ENCODE data around the gene GSX1. TPM values are rescaled to one million over a fixed set of nuclear protein-coding genes. Genes with fewer than 3 reads are reported as not detected.

The GSX1 gene
- total RNA-seq, 3 donors from 2014 or later (not counting 1 experiment from before 2014, with no cell fraction given) = not detected

DNA sequence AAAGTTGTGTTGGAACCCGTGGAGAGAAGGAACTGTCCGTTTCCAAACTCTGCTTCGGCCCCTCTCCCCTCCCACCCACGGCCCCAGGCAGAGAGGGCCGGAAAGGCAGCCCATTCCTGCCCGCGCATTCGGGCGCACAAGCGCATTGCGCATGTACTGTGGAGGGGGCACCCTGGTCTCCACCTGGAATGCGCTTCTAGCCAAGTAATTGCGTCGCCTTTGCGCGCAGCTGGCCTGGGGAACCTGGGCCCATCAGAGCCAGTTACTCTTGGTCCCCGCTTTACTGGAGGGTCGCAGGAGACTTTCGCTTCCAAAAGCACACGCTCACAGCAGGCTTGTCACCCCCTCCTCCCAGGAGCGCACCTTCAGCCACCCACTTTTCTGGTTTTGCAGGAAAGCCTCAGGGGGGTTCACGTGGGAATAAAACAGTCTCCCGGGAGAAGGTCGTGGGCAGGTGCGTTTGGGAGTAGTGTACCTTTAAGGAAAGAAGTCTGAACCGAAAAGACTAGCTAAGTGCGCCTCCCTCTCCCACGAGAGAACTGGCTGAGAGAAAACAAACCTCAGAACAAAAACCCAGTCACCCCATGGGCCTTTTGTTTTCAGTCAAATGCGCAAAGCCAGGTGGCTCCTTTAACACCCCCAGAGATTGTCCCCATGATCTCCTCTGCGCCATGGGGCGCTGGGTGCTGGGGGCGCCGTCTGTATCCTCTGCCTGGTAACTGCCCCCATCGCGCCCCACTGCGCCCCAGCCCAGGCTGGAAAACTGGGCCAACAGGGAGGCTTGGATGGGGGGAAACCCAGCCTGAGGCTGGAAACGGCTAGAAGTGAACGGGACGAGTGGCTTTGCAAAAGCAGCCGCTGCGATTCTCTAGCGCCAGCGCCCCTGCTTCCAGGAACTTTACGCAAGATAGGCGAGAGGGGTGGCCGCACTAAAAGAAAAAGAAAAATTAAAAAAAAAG, 28.5 kb downstream of the GSX1 start:
- Mint-ChIP-seq H3K36me3 (no peaks in the 10 kb centered on the region), H3K27me3 (ENCODE audit: low read depth in 2 of 2) (peaks cover 52 to 56% of the 10 kb centered on the region in 2 donors), H3K4me3 (no peak overlapping the region), H3K9me3 (no peaks in the 10 kb centered on the region), H3K4me1 (no peaks in the 10 kb centered on the region), H3K27ac (no peak overlapping the region)
- no peak for ATAC-seq
- DNase-seq = no peak
- Histone ChIP-seq H3K4me1 (ENCODE audit: control insufficient read depth, insufficient read depth, low read length) (no peaks in the 10 kb centered on the region), H3K36me3 (ENCODE audit: control insufficient read depth, insufficient read depth, low read length) (no peaks in the 10 kb centered on the region), H3K27me3 (ENCODE audit: control insufficient read depth, insufficient read depth, low read length) (peaks cover 12% of the 10 kb centered on the region), H3K27ac (ENCODE audit: low read length) (no peak overlapping the region), H3K9me3 (ENCODE audit: control insufficient read depth, insufficient read depth, low read length) (no peaks in the 10 kb centered on the region), H3K4me3 (ENCODE audit: low read length) (no peak overlapping the region)
- intact Hi-C loops (cut with micrococcal nuclease) = no loop called here
- TF ChIP-seq, protein P1, sequence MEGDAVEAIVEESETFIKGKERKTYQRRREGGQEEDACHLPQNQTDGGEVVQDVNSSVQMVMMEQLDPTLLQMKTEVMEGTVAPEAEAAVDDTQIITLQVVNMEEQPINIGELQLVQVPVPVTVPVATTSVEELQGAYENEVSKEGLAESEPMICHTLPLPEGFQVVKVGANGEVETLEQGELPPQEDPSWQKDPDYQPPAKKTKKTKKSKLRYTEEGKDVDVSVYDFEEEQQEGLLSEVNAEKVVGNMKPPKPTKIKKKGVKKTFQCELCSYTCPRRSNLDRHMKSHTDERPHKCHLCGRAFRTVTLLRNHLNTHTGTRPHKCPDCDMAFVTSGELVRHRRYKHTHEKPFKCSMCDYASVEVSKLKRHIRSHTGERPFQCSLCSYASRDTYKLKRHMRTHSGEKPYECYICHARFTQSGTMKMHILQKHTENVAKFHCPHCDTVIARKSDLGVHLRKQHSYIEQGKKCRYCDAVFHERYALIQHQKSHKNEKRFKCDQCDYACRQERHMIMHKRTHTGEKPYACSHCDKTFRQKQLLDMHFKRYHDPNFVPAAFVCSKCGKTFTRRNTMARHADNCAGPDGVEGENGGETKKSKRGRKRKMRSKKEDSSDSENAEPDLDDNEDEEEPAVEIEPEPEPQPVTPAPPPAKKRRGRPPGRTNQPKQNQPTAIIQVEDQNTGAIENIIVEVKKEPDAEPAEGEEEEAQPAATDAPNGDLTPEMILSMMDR (IDR thresholded peaks at IDR 0.05) = no peak
- 6% methylated on average over 46 of the region's 46 CpGs for WGBS (ENCODE audit: insufficient coverage)

DNA sequence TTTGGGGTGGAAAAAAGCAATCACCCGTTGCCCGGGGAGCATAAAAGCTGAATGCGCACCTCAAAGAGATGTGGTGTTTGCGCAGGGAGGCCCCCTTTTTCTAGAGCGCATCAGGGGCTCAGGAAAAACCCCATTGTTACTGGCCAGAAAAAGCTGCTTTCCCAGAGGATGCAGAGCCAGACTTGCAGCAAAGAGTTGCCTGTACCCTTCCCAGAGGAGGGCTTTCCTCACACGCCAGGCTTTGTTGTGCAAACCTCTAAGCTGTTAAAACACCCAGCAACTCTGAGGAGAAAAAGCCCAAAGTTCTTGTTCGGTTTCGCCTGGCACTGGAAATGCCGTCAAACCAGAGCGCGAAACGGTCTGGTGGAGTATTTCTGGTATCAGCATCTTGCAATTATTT, 29.3 kb downstream of the GSX1 start:
- Mint-ChIP-seq H3K4me1 (no peaks in the 10 kb centered on the region), H3K9me3 (no peaks in the 10 kb centered on the region), H3K36me3 (no peaks in the 10 kb centered on the region), H3K27me3 (ENCODE audit: low read depth in 2 of 2) (peaks cover 49 to 57% of the 10 kb centered on the region in 2 donors), H3K27ac (no peak overlapping the region), H3K4me3 (no peak overlapping the region)
- ATAC-seq = no peak
- DNase-seq = no peak
- Histone ChIP-seq H3K27ac (ENCODE audit: low read length) (no peak overlapping the region), H3K36me3 (ENCODE audit: control insufficient read depth, insufficient read depth, low read length) (no peaks in the 10 kb centered on the region), H3K4me3 (ENCODE audit: low read length) (no peak overlapping the region), H3K27me3 (ENCODE audit: control insufficient read depth, insufficient read depth, low read length) (peaks cover 19% of the 10 kb centered on the region), H3K4me1 (ENCODE audit: control insufficient read depth, insufficient read depth, low read length) (peaks cover 4% of the 10 kb centered on the region), H3K9me3 (ENCODE audit: control insufficient read depth, insufficient read depth, low read length) (no peaks in the 10 kb centered on the region)
- intact Hi-C loops (cut with micrococcal nuclease) = no loop called here
- whole genome bisulfite sequencing (ENCODE audit: insufficient coverage) = 4% methylated on average over 12 of the region's 12 CpGs
- TF ChIP-seq, protein P1 (IDR thresholded peaks at IDR 0.05) = no peak

DNA sequence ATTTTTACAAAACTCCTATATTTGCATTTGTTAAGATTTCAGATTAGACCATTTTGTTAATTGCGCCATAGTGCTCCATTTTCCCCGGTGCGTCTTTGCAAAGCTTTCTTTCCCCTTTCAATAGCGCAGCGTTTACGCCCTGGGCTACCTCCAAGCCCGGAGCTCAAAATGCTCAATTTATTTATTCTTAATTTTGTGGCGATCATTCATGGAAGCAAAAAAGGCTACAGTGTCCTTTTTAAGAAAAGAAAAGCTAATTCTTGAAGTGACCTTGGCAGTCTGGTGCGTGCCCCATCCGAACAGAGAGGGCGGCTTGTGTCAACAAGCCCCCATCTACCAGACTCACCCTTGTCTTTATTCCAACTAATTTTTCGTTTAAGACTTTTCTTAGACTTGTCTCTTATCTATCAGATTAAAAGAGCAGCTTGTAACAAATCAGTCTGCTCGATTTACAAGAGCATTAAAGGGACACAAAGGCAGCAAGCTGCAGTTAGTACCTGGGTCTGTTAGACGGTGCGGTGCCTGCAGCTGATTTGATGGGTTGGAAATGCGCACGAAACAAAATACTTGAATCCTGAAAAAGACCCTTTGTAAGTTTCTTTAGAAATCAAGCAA, 30.1 kb downstream of the GSX1 start:
- no peak overlapping the region for H3K27ac Mint-ChIP-seq
- H3K4me3 Mint-ChIP-seq = no peak overlapping the region
- no peaks in the 10 kb centered on the region for H3K36me3 Mint-ChIP-seq
- Histone ChIP-seq H3K9me3 (ENCODE audit: control insufficient read depth, insufficient read depth, low read length) (no peaks in the 10 kb centered on the region), H3K27ac (ENCODE audit: low read length) (no peak overlapping the region), H3K36me3 (ENCODE audit: control insufficient read depth, insufficient read depth, low read length) (no peaks in the 10 kb centered on the region), H3K4me3 (ENCODE audit: low read length) (no peak overlapping the region), H3K27me3 (ENCODE audit: control insufficient read depth, insufficient read depth, low read length) (peaks cover 19% of the 10 kb centered on the region), H3K4me1 (ENCODE audit: control insufficient read depth, insufficient read depth, low read length) (peaks cover 7% of the 10 kb centered on the region)
- peaks cover 44 to 60% of the 10 kb centered on the region in 2 donors for H3K27me3 Mint-ChIP-seq (ENCODE audit: low read depth in 2 of 2)
- TF ChIP-seq, protein P1 (IDR thresholded peaks at IDR 0.05) = no peak
- H3K4me1 Mint-ChIP-seq = no peaks in the 10 kb centered on the region
- intact Hi-C loops (cut with micrococcal nuclease) = no loop called here
- no peaks in the 10 kb centered on the region for H3K9me3 Mint-ChIP-seq
- ATAC-seq = no peak
- no peak for DNase-seq
- 6% methylated on average over 17 of the region's 17 CpGs for WGBS (ENCODE audit: insufficient coverage)

All from natural killer cell (primary cell).